ENCODE data around the gene GOLGA2.
A peak's percentile ranks its signal among the peaks of the same experiment; 100 is the strongest.

GOLGA2 gene

DNA sequence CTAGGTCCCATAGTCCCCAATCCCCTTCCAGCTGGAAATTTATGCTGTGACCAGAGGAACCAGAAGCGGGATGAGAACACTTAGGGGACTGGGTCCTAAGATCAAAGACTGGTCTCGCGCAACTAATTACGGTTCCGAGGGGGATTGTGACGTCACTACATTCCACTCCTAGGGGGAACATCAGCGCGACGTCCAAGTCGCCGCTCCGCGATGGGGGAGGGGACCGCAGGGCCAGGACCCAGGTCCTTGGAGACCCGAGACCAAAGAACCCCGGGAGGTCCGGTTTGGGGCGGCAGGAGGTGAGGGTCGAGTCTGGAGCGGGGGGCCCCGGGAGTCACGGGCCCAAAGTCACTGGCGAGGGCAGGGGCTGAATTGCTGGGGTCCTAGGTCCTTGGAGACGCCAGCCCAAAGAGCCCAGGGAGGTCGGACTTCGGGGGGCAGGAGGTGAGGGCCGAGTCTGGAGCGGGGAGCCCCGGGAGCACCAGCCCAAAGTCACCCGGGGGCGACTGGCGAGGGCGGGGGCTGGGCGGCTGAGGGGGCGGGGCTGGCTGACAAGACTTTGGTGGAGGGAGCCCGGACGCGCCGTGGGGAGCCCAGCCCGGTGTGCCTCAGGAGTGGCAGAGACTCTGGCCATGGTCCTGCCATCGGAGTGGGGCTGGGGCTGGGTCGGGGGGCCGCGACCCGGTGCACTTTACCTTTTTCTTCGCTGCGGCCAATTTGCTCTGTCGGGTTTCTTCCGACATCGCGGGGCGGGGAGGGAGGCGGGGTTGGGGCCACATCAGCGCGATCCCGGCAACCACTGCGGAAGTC is at the start of gene GOLGA2:
Gene GOLGA2 (minus strand): TSS at position 810 of the 810 bp plus-strand sequence. CDS start 31 bp downstream, at position 779.
- DNase-seq = peak; percentile 74

- DNase-seq = no peak
These were observed 48.6 kb upstream of the GOLGA2 start for GRCh38 chr9:128324401-128324800.

GRCh38 chr9:128323791-128324190 is 48.0 kb upstream of the GOLGA2 start:
- DNase-seq = no peak

GRCh38 chr9:128323212-128323730 is 47.5 kb upstream of the GOLGA2 start:
- no peak for DNase-seq

GRCh38 chr9:128322404-128323211 is 46.8 kb upstream of the GOLGA2 start, which contains the start of the genes COQ4 and TRUB2:
Gene COQ4 (plus strand): TSS chr9:128322839. CDS start chr9:128322859, 20 bp downstream.
Gene TRUB2 (minus strand): TSS chr9:128322447. CDS start chr9:128322408, 39 bp downstream.
- peak; percentile 96 for DNase-seq

DNA sequence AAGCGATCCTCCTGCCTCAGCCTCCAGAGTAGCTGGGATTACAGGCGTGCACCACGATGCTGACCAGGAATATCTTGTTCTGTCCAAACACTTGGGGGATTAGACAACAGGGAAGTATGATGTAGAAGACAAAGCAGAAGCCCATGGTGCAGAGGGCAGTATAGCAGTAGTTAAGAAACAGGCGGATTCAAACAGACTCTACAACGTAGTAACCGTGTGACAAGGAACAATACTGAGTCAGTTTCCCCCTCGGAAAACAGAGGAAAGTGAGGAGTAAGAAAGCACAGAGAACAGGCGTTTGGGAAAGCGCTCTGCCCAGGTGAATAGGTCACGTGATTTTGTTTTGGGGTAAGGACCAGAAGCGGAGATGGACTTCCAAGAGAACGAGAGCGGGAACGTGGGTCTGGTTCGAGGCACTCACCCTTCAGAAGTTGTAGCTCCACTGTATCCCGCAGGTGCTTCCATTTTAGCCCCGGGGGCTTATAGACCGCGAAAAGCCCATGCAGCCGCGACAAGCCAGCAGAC is 46.1 kb upstream of the GOLGA2 start:
- peak; percentile 61 for DNase-seq

- no peak for DNase-seq
These were observed 45.5 kb upstream of the GOLGA2 start for GRCh38 chr9:128321343-128321742.

DNA sequence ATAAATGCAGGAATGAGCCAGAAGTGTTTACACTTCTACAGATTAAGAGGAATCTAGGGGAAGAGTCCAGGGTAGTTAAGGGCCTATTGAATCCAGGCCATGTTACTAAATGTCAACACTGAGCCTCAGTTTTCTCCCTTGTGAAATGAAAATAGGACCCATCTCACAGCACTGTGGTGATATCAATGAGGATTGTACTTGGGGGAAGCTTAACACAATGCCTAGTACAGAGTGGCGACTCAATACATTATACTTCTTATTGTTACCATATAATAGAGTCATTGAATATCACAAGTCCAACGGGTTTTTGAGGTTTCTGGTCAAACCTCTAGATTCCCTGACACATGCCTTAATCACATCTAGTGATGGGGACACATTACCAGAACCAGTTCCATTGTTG is 41.8 kb upstream of the GOLGA2 start:
- no peak for DNase-seq

- no peak for DNase-seq
These were observed 40.6 kb upstream of the GOLGA2 start for GRCh38 chr9:128316421-128316820.

GRCh38 chr9:128314697-128315096 is 38.9 kb upstream of the GOLGA2 start:
- no peak for DNase-seq

- no peak for DNase-seq
These were observed 34.7 kb upstream of the GOLGA2 start for GRCh38 chr9:128310461-128310860.

DNA sequence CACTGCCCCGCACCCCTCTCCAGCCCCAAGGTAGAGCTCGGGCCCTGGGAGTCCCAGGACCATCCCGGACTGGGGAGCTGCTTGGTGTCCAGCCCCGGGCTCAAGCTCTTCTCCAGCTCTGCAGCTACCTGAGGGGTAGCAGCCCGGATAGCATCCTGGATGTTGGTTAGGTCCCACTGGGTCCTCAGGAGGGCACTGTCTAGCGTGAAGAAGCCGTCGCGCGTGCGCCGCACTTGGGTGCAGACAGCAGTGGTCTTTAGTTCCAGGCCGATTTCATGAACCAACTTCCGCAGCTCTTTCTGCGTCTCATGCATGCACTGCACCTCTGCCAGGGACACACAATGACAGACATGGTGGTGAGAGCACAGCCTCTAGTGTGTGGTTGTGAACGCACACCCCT is 33.7 kb upstream of the GOLGA2 start:
- no peak for DNase-seq

DNA sequence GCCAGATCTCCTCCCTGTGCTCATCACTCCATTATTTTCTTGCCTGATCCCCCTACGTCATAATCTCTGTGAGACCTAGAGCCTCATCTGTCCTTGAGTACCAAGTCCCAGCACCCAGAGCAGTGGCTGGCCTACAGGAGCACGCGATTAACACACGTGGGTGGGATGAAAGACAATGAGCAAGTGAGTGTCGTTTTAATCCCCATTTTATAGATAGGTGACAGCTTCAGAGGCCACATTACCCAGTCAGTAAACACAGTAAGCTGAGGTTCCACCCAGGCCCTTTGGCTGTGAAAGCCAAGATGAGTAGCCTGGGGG is 29.1 kb upstream of the GOLGA2 start:
- no peak for DNase-seq

GRCh38 chr9:128304136-128304970 is 28.5 kb upstream of the GOLGA2 start:
- no peak for DNase-seq

GRCh38 chr9:128298535-128299482 is 23.0 kb upstream of the GOLGA2 start:
- DNase-seq = no peak

GRCh38 chr9:128297221-128297773 is 21.5 kb upstream of the GOLGA2 start:
- DNase-seq = no peak

GRCh38 chr9:128296340-128297220 is 20.8 kb upstream of the GOLGA2 start:
- DNase-seq = no peak

DNA sequence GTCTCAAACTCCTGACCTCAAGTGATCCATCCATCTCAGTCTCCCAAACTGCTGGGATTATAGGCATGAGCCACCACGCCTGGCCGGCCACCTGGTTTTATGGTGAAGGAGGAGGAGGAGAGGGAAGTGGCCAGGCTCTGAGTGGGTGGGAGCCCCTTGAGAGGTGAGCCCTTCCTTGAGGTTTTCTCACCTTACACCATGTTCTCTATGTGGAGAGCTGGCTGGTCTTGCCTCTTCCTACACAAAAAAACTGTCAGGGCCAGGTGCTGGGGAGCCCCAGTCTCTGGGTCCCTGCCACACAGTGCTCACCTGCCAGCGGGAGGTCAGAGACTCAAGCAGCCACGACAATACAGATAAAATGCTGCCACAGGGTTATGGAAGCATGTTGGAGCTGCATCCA is 18.3 kb upstream of the GOLGA2 start:
- no peak for DNase-seq

GRCh38 chr9:128293091-128293490 is 17.3 kb upstream of the GOLGA2 start:
- DNase-seq = no peak

- no peak for DNase-seq
These were observed 16.2 kb upstream of the GOLGA2 start for GRCh38 chr9:128292009-128292408.
